Panc1 (cell line): Measurements from ENCODE around the gene TRABD2A. TPM values are rescaled to one million over a fixed set of nuclear protein-coding genes. Genes with fewer than 3 reads are reported as not detected.

Source experiments
- ATAC-seq: fragments of 200-7000 bp; cut with Tn5 transposase; 2 replicates; pipeline ENCODE4 v1.9.1; 2020; ENCODE audit warnings: mild to moderate bottlenecking, moderate library complexity
- BruUV-seq: library from RNA; stranded (reverse); fragments of 400-500 nt; replicated peaks from 2 replicates; lab custom pipeline; 2021; lab: Mats Ljungman, UMichigan
- CTCF ChIA-PET: fragments of 300-600 bp; sonication (Branson Sonifier 250); formaldehyde crosslinking; loops from one replicate; lab custom pipeline; 2022; ENCODE audit warnings: antibody characterized with exemption; lab: Charles Lee
- POLR2A ChIA-PET: fragments of 300-600 bp; sonication (Branson Sonifier 250); formaldehyde crosslinking; loops from one replicate; lab custom pipeline; 2022; ENCODE audit warnings: antibody characterized with exemption; lab: Charles Lee
- DNase-seq: peaks from one replicate; pipeline ENCODE4 v3.0.0-alpha.2; 2010; ENCODE audit warnings: low read depth, low spot score
- H3K27ac ChIP-seq: 2 replicates; pipeline ENCODE4 v1.5.1; 2011; ENCODE audit warnings: mild to moderate bottlenecking, low read length, inconsistent platforms
- H3K27me3 ChIP-seq: fragments of 200-500 bp; sonication (Bioruptor generic); 2 replicates; pipeline ENCODE4 v1.6.0; 2014; ENCODE audit warnings: low read length, inconsistent platforms; ENCODE audit not compliant: control insufficient read depth, insufficient read depth
- H3K36me3 ChIP-seq: fragments of 200-500 bp; sonication (Bioruptor generic); 2 replicates; pipeline ENCODE4 v1.5.1; 2014; ENCODE audit warnings: inconsistent platforms, mild to moderate bottlenecking, low read length, moderate library complexity; ENCODE audit not compliant: control insufficient read depth, insufficient read depth
- H3K4me1 ChIP-seq: 2 replicates; pipeline ENCODE4 v1.5.1; 2011; ENCODE audit warnings: inconsistent platforms, mild to moderate bottlenecking, low read length, moderate library complexity; ENCODE audit not compliant: control insufficient read depth, insufficient read depth
- H3K4me3 ChIP-seq, 2 experiments: 2 replicates each; pipeline ENCODE4 v1.5.1; 2011 to 2012; ENCODE audit warnings: low read depth in 2 of 2, low read length in 2 of 2, mild to moderate bottlenecking in 2 of 2, inconsistent platforms in 1 of 2, moderate library complexity in 1 of 2
- H3K9me3 ChIP-seq: fragments of 200-500 bp; sonication (Bioruptor generic); 2 replicates; pipeline ENCODE4 v1.5.1; 2014; ENCODE audit warnings: low read depth, mild to moderate bottlenecking, inconsistent platforms, low read length, moderate library complexity; ENCODE audit not compliant: control insufficient read depth, insufficient read depth
- CTCF ChIP-seq: fragments of 450-650 bp; IDR thresholded peaks from 2 replicates; pipeline ENCODE4 v1.5.1; 2017; ENCODE audit warnings: mild to moderate bottlenecking
- POLR2AphosphoS5 ChIP-seq: IDR thresholded peaks from 2 replicates; pipeline ENCODE4 v1.6.1; 2012; ENCODE audit warnings: mild to moderate bottlenecking, low read depth, low read length, moderate library complexity
- REST ChIP-seq, 2 experiments: IDR thresholded peaks; 2 replicates each; pipeline ENCODE4 v1.6.1; 2011 to 2012; ENCODE audit warnings: low read depth in 2 of 2, control low read depth in 1 of 2, low read length in 1 of 2, mild to moderate bottlenecking in 1 of 2, moderate library complexity in 1 of 2; ENCODE audit not compliant: insufficient read depth in 1 of 2
- SIN3A ChIP-seq: IDR thresholded peaks from 2 replicates; pipeline ENCODE4 v1.6.1; 2012; ENCODE audit warnings: low read depth, mild to moderate bottlenecking, low read length, moderate library complexity, borderline replicate concordance; ENCODE audit not compliant: insufficient read depth
- TCF7L2 ChIP-seq: IDR thresholded peaks from 2 replicates; pipeline ENCODE4 v1.6.1; 2011; ENCODE audit warnings: mild to moderate bottlenecking, low read depth, low read length, inconsistent platforms
- in situ Hi-C: cut with HindIII; loops from 2 replicates; pipeline ENCODE4 v1.10.0; 2016; ENCODE audit warnings: low sequenced_read_pairs, low pct_unique_long_range_greater_than_20kb
- intact Hi-C: fragments of 100-400 bp; cut with micrococcal nuclease; formaldehyde crosslinking; loops from one replicate; pipeline ENCODE4 v1.10.0; 2022; ENCODE audit not compliant: unreplicated experiment
- total RNA-seq: library from RNA; stranded (reverse); gene quantifications from one replicate; pipeline ENCODE4 v1.2.1, GENCODE V29; 2021; ENCODE audit not compliant: unreplicated experiment

The TRABD2A gene
- total RNA-seq, 1 experiment from 2014 or later: 1.7 TPM

GRCh38 chr2:84889332-84889731 lies 8.4 kb upstream of the TRABD2A start:
- DNase-seq: no peak
- no TSS peak for BruUV-seq
- ChIA-PET POLR2A (interaction anchor here (0.7 kb wide), 1 partner anchor 68 kb away, joined by 6 read pairs; no protein-coding TSS in a partner anchor), CTCF (no interaction called here)
- Histone ChIP-seq H3K36me3 (no peaks in the 10 kb centered on the region), H3K9me3 (no peaks in the 10 kb centered on the region), H3K4me3 (peak overlapping the region in 1 of 2 experiments; percentile 34; a peak in 2 of 4 replicates), H3K27me3 (no peaks in the 10 kb centered on the region), H3K4me1 (no peaks in the 10 kb centered on the region), H3K27ac (peak overlapping the region; percentile 49; the same call in 1 of the 2 replicates)
- intact Hi-C loops (no loop called here), in situ Hi-C loops (no loop called here)
- no peak; the same call in 1 of the 2 replicates for ATAC-seq
- TF ChIP-seq CTCF (no peak), REST (IDR thresholded peaks at IDR 0.05; ENCODE audit: insufficient read depth in 1 of 2, low read depth in 2 of 2, low read length in 1 of 2) (no peak), TCF7L2 (no peak), SIN3A (no peak), POLR2AphosphoS5 (no peak)

- no peaks in the 10 kb centered on the region for H3K36me3 ChIP-seq
- ChIA-PET POLR2A (interaction anchor here (0.7 kb wide), 1 partner anchor 68 kb away, joined by 6 read pairs; no protein-coding TSS in a partner anchor), CTCF (no interaction called here)
- BruUV-seq: no TSS peak
- DNase-seq: no peak
- H3K4me3 ChIP-seq: peak overlapping the region; percentile 5 to 34; a peak in 2 of 4 replicates
- TF ChIP-seq CTCF: no peak
- TF ChIP-seq TCF7L2: no peak
- TF ChIP-seq REST (IDR thresholded peaks at IDR 0.05; ENCODE audit: insufficient read depth in 1 of 2, low read depth in 2 of 2, low read length in 1 of 2): no peak
- TF ChIP-seq POLR2AphosphoS5: no peak
- no peak for TF ChIP-seq SIN3A
- intact Hi-C loops: no loop called here
- H3K9me3 ChIP-seq: no peaks in the 10 kb centered on the region
- H3K4me1 ChIP-seq: no peaks in the 10 kb centered on the region
- H3K27me3 ChIP-seq: no peaks in the 10 kb centered on the region
- peak overlapping the region; percentile 49; the same call in 1 of the 2 replicates for H3K27ac ChIP-seq
- in situ Hi-C loops: no loop called here
- ATAC-seq: peak; percentile 78
Observed at GRCh38 chr2:84888401-84889276, 7.8 kb upstream of the TRABD2A start.
